ENCODE results near the gene CASP6.

The CASP6 gene

GRCh38 chr4:109665783-109666485, 37.3 kb downstream of the CASP6 start:
- DNase-seq: no peak

- DNase-seq: no peak
These were observed 40.5 kb downstream of the CASP6 start for GRCh38 chr4:109662771-109663170.

GRCh38 chr4:109662116-109662515, 41.1 kb downstream of the CASP6 start:
- DNase-seq: no peak

- DNase-seq: no peak
These were observed 44.3 kb downstream of the CASP6 start for GRCh38 chr4:109658871-109659410.

GRCh38 chr4:109657854-109658418, 45.3 kb downstream of the CASP6 start:
- DNase-seq: no peak

GRCh38 chr4:109655396-109655795, 47.8 kb downstream of the CASP6 start:
- no peak for DNase-seq

- no peak for DNase-seq
These were observed 53.4 kb downstream of the CASP6 start for GRCh38 chr4:109649872-109650271.

GRCh38 chr4:109648997-109649575, 54.2 kb downstream of the CASP6 start:
- DNase-seq: no peak

GRCh38 chr4:109648266-109648996, 54.8 kb downstream of the CASP6 start:
- peak; percentile 7 for DNase-seq

- DNase-seq: no peak
These were observed 57.2 kb downstream of the CASP6 start for GRCh38 chr4:109645874-109646710.

GRCh38 chr4:109640644-109641043, 62.6 kb downstream of the CASP6 start:
- no peak for DNase-seq

All from SHP77 treated with DMSO at 0.1 percent for 48 hours (cell line).